HCT116 (cell line): ENCODE measurements around the gene CRIM1.

ENCODE experiments used
- CEBPB ChIP-seq: IDR thresholded peaks from 2 replicates; pipeline ENCODE4 v1.6.1; 2012; ENCODE audit warnings: low read depth
- EZH2 ChIP-seq: fragments of 200-600 bp; sonication (generic); IDR thresholded peaks from 2 replicates; pipeline ENCODE4 v1.6.1; 2017; ENCODE audit warnings: antibody characterized with exemption, mixed run types
- EZH2phosphoT487 ChIP-seq: fragments of 200-600 bp; IDR thresholded peaks from 2 replicates; pipeline ENCODE4 v1.6.1; 2018; ENCODE audit warnings: antibody characterized with exemption, borderline replicate concordance
- FOSL1 ChIP-seq: IDR thresholded peaks from 2 replicates; pipeline ENCODE4 v1.6.1; 2012; ENCODE audit warnings: low read depth
- POLR2A ChIP-seq: IDR thresholded peaks from 2 replicates; pipeline ENCODE4 v1.7.0; 2011; ENCODE audit warnings: borderline replicate concordance; ENCODE audit not compliant: insufficient read depth, insufficient read length; ENCODE audit errors: extremely low read depth
- POLR2AphosphoS5 ChIP-seq: IDR thresholded peaks from 2 replicates; pipeline ENCODE4 v1.6.1; 2011; ENCODE audit warnings: mild to moderate bottlenecking, low read depth, low read length, moderate library complexity
- YY1 ChIP-seq: IDR thresholded peaks from 2 replicates; pipeline ENCODE4 v1.6.1; 2011; ENCODE audit warnings: low read length, low read depth, moderate library complexity, mild to moderate bottlenecking; ENCODE audit not compliant: insufficient replicate concordance; ENCODE audit errors: extremely low read depth
- ZFX ChIP-seq: fragments of 450-650 bp; IDR thresholded peaks from 2 replicates; pipeline ENCODE4 v1.6.1; 2017
- ZNF274 ChIP-seq: fragments of 200-500 bp; sonication (Bioruptor generic); IDR thresholded peaks from 2 replicates; pipeline ENCODE4 v1.6.1; 2014; ENCODE audit warnings: mild to moderate bottlenecking, low read depth, low read length, inconsistent platforms
- TF ChIP-seq, protein P1 (sequence below), 3 experiments: fragments of 200-600 bp in 1 of 3; sonication (generic) in 1 of 3; IDR thresholded peaks in 2 of 3; conservative IDR thresholded peaks in 1 of 3; 2 replicates each; pipeline ENCODE4 v1.5.1; 2012 to 2017; ENCODE audit warnings: low read depth in 2 of 3, low read length in 2 of 3, antibody characterized with exemption in 1 of 3, borderline replicate concordance in 1 of 3, control low read depth in 1 of 3, mild to moderate bottlenecking in 1 of 3, mixed read lengths in 1 of 3, mixed run types in 1 of 3, moderate library complexity in 1 of 3; ENCODE audit not compliant: insufficient read depth in 1 of 3
- TF ChIP-seq, protein P2 (sequence below): IDR thresholded peaks from 2 replicates; pipeline ENCODE4 v1.6.1; 2012
- TF ChIP-seq, protein P3 (sequence below): IDR thresholded peaks from 2 replicates; pipeline ENCODE4 v1.6.1; 2012; ENCODE audit warnings: low read depth
- TF ChIP-seq, protein P4 (sequence below): IDR thresholded peaks from 2 replicates; pipeline ENCODE4 v1.6.1; 2012

DNA sequence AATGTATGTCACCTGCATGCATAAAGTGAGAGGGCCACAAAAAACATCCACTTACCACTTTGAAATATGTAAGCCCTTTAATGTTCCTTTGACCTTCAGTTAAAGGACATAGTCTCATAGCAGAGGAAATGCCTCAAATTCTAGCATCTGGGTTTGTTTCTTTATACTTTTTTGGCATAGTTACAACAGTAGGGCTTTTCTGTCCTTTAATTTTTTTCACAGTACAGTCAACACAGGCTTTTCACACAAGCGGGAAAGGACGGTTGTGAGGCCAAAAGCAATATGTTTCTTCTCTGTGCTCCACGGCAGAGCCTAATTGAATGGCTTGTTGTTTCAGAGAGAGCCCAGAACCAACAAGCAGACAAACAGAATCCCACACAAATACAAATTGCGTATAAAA, 57.6 kb downstream of the CRIM1 start:
- TF ChIP-seq, protein P1, sequence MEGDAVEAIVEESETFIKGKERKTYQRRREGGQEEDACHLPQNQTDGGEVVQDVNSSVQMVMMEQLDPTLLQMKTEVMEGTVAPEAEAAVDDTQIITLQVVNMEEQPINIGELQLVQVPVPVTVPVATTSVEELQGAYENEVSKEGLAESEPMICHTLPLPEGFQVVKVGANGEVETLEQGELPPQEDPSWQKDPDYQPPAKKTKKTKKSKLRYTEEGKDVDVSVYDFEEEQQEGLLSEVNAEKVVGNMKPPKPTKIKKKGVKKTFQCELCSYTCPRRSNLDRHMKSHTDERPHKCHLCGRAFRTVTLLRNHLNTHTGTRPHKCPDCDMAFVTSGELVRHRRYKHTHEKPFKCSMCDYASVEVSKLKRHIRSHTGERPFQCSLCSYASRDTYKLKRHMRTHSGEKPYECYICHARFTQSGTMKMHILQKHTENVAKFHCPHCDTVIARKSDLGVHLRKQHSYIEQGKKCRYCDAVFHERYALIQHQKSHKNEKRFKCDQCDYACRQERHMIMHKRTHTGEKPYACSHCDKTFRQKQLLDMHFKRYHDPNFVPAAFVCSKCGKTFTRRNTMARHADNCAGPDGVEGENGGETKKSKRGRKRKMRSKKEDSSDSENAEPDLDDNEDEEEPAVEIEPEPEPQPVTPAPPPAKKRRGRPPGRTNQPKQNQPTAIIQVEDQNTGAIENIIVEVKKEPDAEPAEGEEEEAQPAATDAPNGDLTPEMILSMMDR (IDR thresholded peaks at IDR 0.05 in 2 of 3, conservative IDR thresholded peaks at IDR 0.05 in 1 of 3; ENCODE audit: borderline replicate concordance in 1 of 3, insufficient read depth in 1 of 3, low read depth in 2 of 3, low read length in 2 of 3), result no peak
- TF ChIP-seq, protein P2, sequence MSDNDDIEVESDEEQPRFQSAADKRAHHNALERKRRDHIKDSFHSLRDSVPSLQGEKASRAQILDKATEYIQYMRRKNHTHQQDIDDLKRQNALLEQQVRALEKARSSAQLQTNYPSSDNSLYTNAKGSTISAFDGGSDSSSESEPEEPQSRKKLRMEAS, result no peak
- TF ChIP-seq POLR2A, result no peak
- no peak for TF ChIP-seq EZH2
- no peak for TF ChIP-seq ZNF274
- no peak for TF ChIP-seq FOSL1
- TF ChIP-seq, protein P3, sequence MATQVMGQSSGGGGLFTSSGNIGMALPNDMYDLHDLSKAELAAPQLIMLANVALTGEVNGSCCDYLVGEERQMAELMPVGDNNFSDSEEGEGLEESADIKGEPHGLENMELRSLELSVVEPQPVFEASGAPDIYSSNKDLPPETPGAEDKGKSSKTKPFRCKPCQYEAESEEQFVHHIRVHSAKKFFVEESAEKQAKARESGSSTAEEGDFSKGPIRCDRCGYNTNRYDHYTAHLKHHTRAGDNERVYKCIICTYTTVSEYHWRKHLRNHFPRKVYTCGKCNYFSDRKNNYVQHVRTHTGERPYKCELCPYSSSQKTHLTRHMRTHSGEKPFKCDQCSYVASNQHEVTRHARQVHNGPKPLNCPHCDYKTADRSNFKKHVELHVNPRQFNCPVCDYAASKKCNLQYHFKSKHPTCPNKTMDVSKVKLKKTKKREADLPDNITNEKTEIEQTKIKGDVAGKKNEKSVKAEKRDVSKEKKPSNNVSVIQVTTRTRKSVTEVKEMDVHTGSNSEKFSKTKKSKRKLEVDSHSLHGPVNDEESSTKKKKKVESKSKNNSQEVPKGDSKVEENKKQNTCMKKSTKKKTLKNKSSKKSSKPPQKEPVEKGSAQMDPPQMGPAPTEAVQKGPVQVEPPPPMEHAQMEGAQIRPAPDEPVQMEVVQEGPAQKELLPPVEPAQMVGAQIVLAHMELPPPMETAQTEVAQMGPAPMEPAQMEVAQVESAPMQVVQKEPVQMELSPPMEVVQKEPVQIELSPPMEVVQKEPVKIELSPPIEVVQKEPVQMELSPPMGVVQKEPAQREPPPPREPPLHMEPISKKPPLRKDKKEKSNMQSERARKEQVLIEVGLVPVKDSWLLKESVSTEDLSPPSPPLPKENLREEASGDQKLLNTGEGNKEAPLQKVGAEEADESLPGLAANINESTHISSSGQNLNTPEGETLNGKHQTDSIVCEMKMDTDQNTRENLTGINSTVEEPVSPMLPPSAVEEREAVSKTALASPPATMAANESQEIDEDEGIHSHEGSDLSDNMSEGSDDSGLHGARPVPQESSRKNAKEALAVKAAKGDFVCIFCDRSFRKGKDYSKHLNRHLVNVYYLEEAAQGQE, result no peak
- TF ChIP-seq CEBPB, result no peak
- no peak for TF ChIP-seq POLR2AphosphoS5
- TF ChIP-seq YY1, result no peak
- TF ChIP-seq ZFX, result no peak
- TF ChIP-seq, protein P4, sequence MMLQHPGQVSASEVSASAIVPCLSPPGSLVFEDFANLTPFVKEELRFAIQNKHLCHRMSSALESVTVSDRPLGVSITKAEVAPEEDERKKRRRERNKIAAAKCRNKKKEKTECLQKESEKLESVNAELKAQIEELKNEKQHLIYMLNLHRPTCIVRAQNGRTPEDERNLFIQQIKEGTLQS, result no peak
- TF ChIP-seq EZH2phosphoT487, result no peak
